Measurements from ENCODE around the gene NPY4R.
"Not testable (repeated sequence)": the region's sequence is repeated elsewhere in the genome, so short reads cannot be mapped to it uniquely, and the experiment has no call there.

The NPY4R gene

DNA sequence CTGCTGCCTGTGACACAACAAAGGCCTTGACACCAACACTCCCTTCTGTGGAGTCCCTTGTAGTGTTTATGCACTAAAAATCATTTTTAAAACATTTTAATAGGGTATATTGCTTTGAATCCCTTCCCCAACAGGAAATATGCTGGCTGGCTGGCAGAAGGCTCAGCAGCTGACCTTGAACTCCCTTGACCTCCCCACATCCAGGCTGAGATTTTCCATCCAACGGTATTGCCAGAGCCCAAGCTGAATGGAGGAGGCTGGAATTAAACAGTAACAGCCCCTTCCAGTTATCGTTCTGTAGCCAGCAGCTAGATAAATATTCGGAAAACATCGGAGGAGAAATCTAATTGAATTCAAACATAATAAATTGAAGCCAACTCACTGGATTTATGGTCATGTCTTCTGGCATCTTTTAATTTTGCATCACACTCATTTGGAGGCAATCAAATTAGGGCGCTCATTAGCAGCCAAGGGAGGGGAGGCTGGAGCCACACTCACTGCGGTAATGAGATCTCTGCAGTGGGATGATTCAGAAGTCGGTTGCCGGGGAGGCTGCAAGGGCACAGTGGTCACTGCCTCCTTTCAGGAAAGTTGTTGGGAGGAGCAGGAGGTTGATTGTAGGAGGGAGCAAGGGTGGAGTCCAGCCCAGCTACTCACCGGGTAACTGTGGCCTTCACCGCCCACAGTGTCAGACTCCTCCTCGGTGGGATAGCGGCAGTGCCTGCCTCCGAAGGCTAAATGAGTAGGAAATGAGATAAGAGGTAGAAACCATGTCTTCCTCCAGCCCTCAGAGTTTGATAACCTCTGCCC, 46.0 kb downstream of the NPY4R start:
- not testable (repeated sequence) for H3K4me1 ChIP-seq (ENCODE audit: control insufficient read depth in 1 of 2, insufficient read depth in 2 of 2, low read length in 2 of 2); H3K4me3 ChIP-seq (ENCODE audit: low read depth in 1 of 2, low read length in 2 of 2); H3K36me3 ChIP-seq (ENCODE audit: control insufficient read depth in 1 of 2, insufficient read depth in 2 of 2, low read length in 2 of 2); H3K9me3 ChIP-seq (ENCODE audit: control insufficient read depth in 1 of 2, low read length in 2 of 2); H3K9ac ChIP-seq (ENCODE audit: low read depth in 1 of 2, low read length in 2 of 2); H3K27me3 ChIP-seq (ENCODE audit: control insufficient read depth in 1 of 2, insufficient read depth in 2 of 2, low read length in 2 of 2); H3K27ac ChIP-seq (ENCODE audit: low read depth, low read length)

DNA sequence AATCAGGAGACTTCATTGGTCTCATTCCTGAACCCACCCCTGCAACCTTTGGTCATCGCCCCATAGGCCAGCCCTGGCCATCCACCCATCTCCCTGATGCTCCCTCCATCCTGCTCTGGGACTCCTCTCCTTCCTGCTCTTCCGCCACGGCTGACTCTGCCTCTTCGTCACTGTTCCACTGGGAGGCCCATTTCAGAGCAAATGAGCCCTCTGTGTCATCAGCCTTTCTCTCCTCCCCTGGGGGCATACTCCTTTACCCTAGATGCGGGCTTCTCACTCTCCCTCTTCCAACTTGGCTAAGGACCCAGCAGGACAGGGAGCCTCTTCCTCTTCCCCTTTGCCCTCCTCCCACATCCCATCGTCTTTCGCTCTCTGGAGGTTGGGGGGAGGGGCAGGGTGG, 47.5 kb downstream of the NPY4R start:
- not testable (repeated sequence) for H3K36me3 ChIP-seq (ENCODE audit: control insufficient read depth in 1 of 2, insufficient read depth in 2 of 2, low read length in 2 of 2); H3K4me1 ChIP-seq (ENCODE audit: control insufficient read depth in 1 of 2, insufficient read depth in 2 of 2, low read length in 2 of 2); H3K27me3 ChIP-seq (ENCODE audit: control insufficient read depth in 1 of 2, insufficient read depth in 2 of 2, low read length in 2 of 2); H3K9ac ChIP-seq (ENCODE audit: low read depth in 1 of 2, low read length in 2 of 2); H3K9me3 ChIP-seq (ENCODE audit: control insufficient read depth in 1 of 2, low read length in 2 of 2); H3K27ac ChIP-seq (ENCODE audit: low read depth, low read length); H3K4me3 ChIP-seq (ENCODE audit: low read depth in 1 of 2, low read length in 2 of 2)

GRCh38 chr10:46415291-46415690, 50.5 kb downstream of the NPY4R start:
- H3K4me3 ChIP-seq (ENCODE audit: low read depth in 1 of 2, low read length in 2 of 2); H3K27ac ChIP-seq (ENCODE audit: low read depth, low read length); H3K9ac ChIP-seq (ENCODE audit: low read depth in 1 of 2, low read length in 2 of 2); H3K9me3 ChIP-seq (ENCODE audit: control insufficient read depth in 1 of 2, low read length in 2 of 2); H3K36me3 ChIP-seq (ENCODE audit: control insufficient read depth in 1 of 2, insufficient read depth in 2 of 2, low read length in 2 of 2); H3K27me3 ChIP-seq (ENCODE audit: control insufficient read depth in 1 of 2, insufficient read depth in 2 of 2, low read length in 2 of 2); H3K4me1 ChIP-seq (ENCODE audit: control insufficient read depth in 1 of 2, insufficient read depth in 2 of 2, low read length in 2 of 2): not testable (repeated sequence)

GRCh38 chr10:46412665-46413064, 53.1 kb downstream of the NPY4R start:
- not testable (repeated sequence) for H3K27me3 ChIP-seq (ENCODE audit: control insufficient read depth in 1 of 2, insufficient read depth in 2 of 2, low read length in 2 of 2)

DNA sequence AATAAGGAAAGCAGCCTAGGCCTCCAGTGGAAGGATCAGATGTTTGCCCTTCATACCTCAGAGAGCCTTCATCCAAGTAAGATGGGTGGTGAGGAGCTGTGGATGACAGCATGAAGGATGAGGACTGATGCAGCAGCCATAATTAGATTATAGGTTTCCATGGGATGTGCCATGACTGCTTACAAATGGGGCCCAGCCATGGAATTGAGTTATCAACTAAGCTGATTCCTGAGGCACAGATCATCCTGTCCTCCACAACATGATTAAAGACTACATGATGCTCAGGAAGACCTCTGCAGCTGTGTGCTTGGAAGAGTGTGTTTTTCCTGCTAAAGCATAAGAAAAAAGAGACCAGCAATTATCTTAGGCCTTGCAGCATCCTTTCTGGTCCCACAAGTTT, 54.6 kb downstream of the NPY4R start:
- H3K36me3 ChIP-seq (ENCODE audit: control insufficient read depth in 1 of 2, insufficient read depth in 2 of 2, low read length in 2 of 2); H3K4me1 ChIP-seq (ENCODE audit: control insufficient read depth in 1 of 2, insufficient read depth in 2 of 2, low read length in 2 of 2); H3K9ac ChIP-seq (ENCODE audit: low read depth in 1 of 2, low read length in 2 of 2); H3K9me3 ChIP-seq (ENCODE audit: control insufficient read depth in 1 of 2, low read length in 2 of 2); H3K4me3 ChIP-seq (ENCODE audit: low read depth in 1 of 2, low read length in 2 of 2); H3K27ac ChIP-seq (ENCODE audit: low read depth, low read length); H3K27me3 ChIP-seq (ENCODE audit: control insufficient read depth in 1 of 2, insufficient read depth in 2 of 2, low read length in 2 of 2): not testable (repeated sequence)

More at GRCh38 chr10:46412665-46413064, 53.1 kb downstream of the NPY4R start:
- not testable (repeated sequence) for H3K4me3 ChIP-seq (ENCODE audit: low read depth in 1 of 2, low read length in 2 of 2); H3K9me3 ChIP-seq (ENCODE audit: control insufficient read depth in 1 of 2, low read length in 2 of 2); H3K27ac ChIP-seq (ENCODE audit: low read depth, low read length); H3K4me1 ChIP-seq (ENCODE audit: control insufficient read depth in 1 of 2, insufficient read depth in 2 of 2, low read length in 2 of 2); H3K36me3 ChIP-seq (ENCODE audit: control insufficient read depth in 1 of 2, insufficient read depth in 2 of 2, low read length in 2 of 2); H3K9ac ChIP-seq (ENCODE audit: low read depth in 1 of 2, low read length in 2 of 2)

Data from duodenal mucosa (tissue), 2 donors.